A375 (cell line): ENCODE measurements around the gene ATOX1. TPM values are rescaled to one million over a fixed set of nuclear protein-coding genes. Genes with fewer than 3 reads are reported as not detected.

Experiments used
- small RNA-seq: library from RNA; depleted of rRNA; stranded (forward); fragments of <200 nt; gene quantifications from one replicate; pipeline ENCODE3, GENCODE V24; 2014
- total RNA-seq: library from RNA; depleted of rRNA; stranded (reverse); fragments of >200 nt; shearing (Covaris generic); gene quantifications from 2 replicates; pipeline ENCODE4 v1.2.3, GENCODE V29; 2014; rRNA removed

ATOX1 gene
- 160 and 164 TPM in 2 replicates for total RNA-seq

GRCh38 chr5:151758430-151759241, at the start of gene ATOX1:
Gene ATOX1 (minus strand): TSS chr5:151758631. CDS start chr5:151758551, 80 bp downstream.

GRCh38 chr5:151771259-151772028, 13.0 kb upstream of the ATOX1 start, which contains the start of gene G3BP1:
Gene G3BP1 (plus strand): TSS chr5:151771954. CDS start chr5:151786621, 14,667 bp downstream.

Small RNAs within 50 kb of the gene (small RNA-seq; reads per million reads assigned to genes)
- 0.17 reads per million for gene RN7SKP232

Other genes starting within 250 kb of the ATOX1 start
- gene FAT2, start 167.3 kb downstream of the ATOX1 start, total RNA-seq = not detected in 2 replicates
- gene SPARC, start 71.7 kb downstream of the ATOX1 start, total RNA-seq = 1,808 and 2,270 TPM in 2 replicates
- 165 and 193 TPM in 2 replicates for gene G3BP1, start 13.3 kb upstream of the ATOX1 start, total RNA-seq
- gene GLRA1, start 166.2 kb upstream of the ATOX1 start, total RNA-seq = not detected in 2 replicates